T-helper 9 cell (primary cell): ENCODE results near the gene FLNC.

Source experiments
- DNase-seq: peaks from one replicate; pipeline ENCODE4 v3.0.0-alpha.2; 2020

Gene FLNC

DNA sequence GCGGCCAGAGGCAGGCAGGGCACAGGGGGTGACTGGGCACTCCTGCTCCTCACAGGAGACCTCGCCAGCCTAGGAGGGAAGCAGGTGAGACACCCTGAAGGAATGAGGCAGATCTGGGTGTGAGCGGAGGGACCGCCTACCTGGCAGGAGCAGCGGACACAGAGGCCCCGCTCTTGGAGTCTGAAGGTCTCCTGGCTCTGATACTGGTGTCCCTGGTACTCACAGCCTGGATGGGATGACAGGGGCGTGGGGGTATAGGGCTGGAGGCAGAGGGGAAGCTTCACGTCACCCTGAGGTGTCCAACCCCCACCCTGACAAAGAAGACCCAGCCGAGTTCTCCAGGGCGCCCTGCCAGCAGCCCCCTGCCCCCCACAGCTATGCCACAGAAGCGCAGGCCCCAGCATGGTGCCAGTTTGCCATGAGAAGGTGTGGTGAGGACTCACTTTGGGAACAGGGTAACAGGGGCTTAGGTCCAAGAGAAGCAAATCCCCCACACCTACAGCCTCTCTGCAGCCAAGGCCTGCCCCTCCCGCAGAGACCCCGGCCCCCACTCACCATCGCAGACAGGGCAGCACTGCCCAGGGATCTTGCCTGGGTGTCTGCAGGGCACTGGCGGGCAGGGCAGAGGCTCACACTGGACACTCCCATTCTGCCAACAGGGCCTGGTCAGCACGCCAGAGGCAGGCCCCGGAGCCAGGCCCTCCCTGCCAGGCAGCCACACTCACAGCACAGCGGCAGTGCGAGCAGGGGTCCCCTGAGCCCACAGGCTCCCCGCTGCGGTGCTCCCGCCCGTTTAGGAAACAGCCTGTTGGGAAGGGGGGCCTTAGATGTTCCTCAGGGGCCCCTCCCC lies 63.3 kb downstream of the FLNC start:
- DNase-seq, result no peak

DNA sequence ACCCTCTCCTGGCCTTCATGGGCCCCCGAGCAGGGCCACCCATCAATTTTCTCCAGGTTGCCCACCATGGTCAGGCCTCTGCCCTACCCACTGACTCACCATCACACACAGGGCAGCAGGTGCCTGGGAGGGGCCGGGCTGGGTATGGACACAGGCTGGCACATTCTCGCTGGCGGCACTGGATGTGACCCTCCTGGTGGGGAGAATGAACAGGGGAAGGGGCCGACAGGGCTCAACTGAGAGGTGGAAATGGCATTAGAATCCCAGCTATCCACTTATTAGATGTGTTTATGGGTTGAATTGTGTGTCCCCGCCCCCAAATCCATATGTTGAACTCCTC lies 63.9 kb downstream of the FLNC start:
- DNase-seq, result no peak

DNA sequence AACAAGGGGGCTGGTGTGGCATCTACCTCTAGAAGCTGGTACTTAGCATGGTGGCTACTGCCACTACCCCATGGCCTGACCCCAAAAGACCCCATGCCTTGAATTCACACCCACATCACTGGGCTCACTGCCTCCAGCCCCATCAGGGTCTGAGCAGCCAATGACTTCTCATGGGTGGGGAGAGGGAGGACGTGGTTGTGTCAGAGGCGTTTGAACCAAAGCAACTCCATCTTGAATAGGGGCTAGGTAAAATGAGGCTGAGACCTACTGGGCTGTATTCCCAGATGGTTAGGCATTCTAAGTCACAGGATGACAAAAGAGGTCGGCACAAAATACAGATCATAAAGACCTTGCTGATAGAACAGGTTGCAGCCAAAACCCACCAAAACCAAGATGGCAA lies 65.1 kb downstream of the FLNC start:
- DNase-seq, result no peak

DNA sequence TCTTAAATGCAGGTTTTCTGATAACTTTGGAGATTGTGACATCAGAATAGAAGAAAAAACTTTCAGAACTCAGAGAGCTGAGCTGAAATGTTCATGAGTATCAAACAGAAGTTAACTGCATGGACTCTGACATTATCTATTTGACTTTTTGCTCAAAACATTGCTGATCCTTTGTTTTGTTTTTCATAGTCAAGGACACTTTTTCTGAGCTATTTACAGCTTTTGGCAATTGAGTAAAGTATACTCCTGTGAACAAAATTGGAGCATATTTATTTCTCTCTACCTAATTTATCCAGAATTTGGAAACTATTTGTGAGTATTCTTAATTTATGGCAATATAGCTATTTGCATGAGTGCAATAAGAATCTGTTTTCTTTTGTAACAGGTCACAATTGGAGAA lies 69.2 kb downstream of the FLNC start:
- no peak for DNase-seq

DNA sequence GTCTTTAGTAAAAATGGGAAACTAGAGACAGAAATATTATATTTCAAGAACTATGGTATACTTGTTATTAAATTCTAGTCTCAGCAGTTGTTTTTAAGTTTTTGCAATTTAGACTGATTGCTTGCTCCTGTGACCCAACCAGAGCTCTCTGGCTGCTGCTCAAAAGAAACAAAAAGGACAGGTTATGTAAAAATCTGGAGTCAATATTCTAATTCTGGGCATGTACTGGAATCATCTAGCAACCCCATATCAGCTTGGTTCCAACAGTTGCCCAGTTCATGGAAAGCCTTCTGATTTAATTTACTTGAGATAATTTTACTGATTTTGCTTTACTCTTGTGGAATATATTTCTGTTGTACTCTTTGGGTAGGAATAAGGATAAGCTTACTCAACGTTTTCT lies 70.0 kb downstream of the FLNC start:
- no peak for DNase-seq

DNA sequence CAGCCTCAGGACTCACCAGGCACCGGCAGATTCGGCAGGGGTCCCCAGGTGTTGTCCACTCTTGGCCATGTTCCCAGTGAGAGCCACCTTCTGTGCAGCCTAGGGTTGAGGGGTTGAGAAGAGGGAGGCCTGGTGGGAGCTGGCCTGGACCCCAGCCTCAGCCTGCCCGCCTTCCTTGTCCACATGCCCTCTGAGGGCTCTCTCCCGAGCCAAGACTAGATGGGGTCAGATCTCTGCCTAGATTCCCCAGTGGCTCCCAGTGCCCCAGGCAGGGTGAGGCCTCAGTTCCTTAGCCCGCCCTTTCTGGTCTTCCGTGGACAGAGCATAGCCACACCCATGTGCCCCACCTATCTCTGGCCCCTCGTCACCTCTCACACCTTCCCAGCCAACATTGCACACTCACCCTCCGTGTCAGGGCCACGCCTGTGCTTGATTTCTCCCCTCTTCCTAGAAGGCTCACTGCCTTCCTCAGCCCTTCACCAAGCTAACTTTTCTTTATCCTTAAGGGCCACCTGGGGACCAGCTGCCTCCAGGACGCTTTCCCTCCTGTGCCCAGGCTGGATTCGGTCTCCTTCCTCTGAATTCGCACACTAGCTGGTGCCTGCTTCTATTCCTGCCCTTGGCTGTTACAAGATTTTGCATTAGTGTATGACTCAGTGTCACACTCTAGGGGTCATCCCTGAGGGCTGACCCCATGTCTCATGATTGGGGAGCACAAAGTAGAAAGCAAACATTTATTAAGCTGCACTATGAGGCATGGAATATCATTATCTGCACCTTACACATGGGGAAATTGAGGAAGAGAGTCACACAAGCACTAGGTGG lies 72.8 kb downstream of the FLNC start:
- no peak for DNase-seq

DNA sequence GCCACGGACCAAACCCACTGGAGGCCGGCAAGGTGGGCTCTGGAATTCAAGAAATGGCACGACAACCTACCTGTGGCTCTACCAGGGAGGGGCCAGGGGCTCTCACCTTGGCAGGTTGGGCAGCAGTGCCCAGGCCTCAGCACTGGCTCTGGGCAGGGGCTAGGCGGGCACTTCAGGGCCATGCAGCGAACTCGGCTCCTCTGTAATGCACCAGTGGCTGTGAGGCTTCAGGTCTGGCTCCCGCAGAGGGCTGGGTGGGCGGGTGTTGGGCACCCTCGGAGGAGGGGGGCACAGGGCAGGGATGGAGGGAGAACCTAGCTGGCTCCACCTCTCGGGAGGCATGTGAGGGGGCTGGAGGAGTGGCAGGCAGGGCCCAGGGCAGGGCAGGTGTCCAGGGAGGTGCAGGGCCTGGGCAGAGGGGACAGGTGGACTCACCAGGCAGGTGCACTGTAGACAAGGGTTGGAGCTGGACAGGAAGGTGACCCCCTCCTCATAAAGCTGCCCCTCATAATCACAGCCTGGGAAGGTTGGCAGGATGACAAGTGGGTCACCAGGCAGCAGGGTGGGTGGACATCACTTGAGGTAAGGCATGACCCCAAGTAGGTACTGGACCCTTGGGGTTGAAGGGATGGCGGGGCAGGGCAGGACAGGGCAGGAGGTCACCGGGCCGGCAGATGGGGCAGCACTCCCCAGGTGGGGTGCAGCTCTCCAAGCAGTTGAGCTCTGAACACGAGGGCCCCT lies 73.6 kb downstream of the FLNC start:
- no peak for DNase-seq

DNA sequence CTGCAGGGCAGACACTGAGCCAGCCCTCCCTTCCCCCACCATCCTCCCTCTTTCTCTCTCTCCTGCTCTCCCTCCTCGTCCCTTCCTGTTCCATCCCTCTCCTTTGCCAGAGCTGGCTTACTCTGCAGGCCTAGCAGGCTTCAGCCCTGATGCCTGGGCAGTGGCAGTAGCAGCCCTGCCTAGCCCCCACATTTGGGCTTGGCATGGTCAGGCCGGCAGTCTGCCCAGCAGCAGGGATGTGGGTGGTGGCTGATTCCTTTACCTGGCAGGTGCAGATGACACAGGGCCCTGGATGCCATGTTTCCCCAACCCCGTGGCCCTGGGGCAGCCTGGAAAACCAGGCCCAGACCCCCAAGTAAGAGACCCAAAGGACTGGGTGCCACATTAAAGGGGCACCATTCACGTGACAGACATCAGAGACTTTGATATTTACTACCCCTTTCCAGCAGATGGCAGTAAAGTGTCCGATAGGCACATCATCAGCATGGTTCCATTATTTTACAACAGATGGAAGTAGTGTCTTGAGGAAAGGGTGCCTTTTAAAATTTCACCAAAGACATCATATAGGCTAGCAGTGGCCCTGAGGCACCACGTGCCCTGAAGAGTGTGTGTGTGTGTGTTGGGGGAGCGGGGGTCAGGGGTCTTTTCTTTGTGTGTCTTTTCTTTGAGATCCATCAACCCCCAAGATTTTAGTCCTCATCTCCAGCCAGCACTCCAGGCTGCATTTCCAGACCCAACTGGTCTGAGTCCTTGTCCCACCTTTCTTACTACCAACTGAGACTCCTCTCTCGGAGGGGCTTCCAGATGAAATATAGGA lies 74.4 kb downstream of the FLNC start:
- DNase-seq, result no peak

DNA sequence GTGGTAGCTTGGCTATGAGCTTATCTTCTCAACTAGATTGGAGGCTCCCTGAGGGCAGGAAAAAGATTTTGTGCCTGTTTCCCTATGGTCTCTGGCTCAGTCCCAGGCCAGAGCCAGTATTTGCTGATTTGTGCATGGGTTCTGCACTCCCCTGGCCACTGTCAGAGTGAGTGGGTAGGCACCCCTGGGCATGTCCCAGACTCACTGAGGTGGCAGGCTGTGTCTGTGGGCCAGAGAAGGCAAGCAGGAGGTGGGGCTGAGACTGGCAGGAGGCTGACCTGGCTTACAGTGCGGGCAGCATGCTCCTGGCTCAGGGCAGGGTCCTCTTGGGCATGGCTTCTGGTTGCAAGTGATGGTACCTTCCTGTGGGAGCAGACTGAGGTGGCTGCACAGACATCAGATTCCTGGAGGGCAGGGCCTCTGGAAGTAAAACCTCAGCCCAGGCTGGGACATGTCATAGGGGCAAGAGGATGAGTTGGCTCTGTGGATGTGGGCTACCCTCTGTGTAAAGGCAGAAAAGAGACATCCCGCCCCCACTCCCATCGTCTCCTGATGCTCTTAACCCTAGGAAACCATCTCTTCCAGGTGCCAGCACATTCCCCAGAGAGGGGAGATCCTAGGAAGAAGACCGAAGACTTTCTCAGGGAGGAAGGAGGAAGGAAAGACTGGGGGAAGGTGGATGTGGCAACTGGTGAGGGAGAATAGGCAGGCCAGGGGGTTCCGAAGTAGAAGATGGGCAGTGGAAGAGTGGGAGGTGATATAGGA lies 76.0 kb downstream of the FLNC start:
- DNase-seq, result no peak

DNA sequence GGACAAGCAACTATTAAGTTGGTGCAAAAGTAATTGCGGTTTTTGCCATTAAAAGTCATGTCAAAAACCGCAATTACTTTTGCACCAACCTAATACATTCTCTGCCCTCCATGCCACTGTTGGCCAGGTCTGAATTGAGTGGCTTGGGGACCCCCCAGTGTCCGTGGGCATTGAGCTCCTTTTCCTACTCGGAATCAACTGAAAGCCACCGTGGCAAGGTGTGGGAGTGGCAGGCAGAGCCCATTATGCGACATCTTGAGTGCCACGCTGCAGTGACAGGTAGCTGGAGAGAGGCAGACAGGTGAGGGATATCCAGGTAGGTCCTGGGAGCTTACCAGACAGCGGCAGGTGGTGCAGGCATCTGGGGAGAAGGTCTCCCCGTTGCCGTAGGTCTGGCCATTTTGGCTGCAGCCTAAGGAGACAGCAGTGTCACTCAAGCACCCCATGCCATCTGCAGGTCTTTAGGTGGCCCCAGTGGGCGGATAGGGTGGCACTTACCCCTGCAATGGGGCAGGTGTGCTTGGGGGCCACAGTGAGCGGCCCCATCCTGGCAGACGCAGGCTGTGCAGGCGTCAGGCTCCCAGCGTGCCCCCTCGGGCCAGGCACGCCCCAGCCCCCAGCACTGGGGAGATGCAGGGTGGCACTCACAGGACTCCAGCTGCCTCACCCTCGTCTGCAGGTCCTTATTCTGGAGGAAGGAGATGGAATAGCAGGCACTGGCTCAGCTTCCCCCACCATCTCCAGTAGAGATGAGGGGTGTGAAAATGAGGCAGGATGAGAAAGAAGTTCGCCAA lies 76.8 kb downstream of the FLNC start:
- no peak for DNase-seq
